A549 treated with AZD2906 at 1 μM for 4 hours (cell line): ENCODE results near the gene AGTRAP. TPM values are rescaled to one million over a fixed set of nuclear protein-coding genes. Genes with fewer than 3 reads are reported as not detected.

Experiments used
- total RNA-seq: library from RNA; stranded (reverse); fragments of 200-300 nt; extraction: Qiagen RNA extraction; gene quantifications from 5 replicates; pipeline ENCODE4 v1.2.3, GENCODE V29; 2022

Gene AGTRAP, protein sequence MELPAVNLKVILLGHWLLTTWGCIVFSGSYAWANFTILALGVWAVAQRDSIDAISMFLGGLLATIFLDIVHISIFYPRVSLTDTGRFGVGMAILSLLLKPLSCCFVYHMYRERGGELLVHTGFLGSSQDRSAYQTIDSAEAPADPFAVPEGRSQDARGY
- total RNA-seq, result 78.9 to 114 TPM (median 102 TPM) in 5 replicates

DNA sequence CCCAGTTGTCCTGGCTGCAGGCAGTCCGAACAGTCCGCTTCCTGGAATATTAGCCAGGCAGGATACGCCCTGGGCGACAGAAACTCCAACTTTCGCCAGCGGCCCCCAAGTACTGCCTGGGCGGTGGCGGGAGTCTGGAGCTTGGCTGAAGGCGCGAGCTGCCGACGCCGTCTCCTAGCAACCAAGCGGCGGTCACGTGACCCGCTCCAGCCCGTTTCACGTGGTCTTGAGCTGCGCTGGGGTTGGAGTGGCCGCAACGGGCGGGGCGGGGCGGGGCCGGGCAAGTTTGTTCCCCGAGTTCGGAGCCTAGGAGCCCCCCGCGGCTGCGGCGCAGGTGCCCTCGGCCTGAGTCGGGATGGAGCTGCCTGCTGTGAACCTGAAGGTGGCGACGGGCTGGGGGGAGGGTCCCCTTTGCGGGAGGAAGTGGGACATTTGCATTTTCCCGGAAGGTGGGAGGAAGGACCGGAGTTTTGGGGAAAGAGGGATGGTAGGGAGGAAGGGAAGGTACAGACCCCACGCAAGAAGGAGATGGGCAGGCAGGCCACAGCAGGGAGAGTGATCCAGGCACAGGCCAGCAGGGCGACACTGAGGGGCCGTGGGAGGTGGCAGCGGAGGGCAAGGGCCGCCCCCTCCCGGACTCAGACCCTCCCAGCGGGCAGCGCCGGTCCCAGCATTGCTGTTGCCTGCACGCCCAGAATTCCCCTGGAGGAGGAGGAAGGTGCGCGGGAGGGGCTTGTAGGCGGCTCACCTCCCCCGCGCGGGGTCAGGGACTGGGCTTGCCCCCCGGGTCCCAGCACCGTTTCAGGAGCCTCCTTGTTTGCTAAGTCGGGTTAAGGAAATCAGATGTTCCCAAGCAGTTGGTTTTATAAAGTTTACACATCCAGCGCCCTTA lies at the start of gene AGTRAP:
Gene AGTRAP, plus strand, starts transcription at position 283 of the 892 bp plus-strand sequence. Its CDS starts 73 bp downstream, at position 356.

DNA sequence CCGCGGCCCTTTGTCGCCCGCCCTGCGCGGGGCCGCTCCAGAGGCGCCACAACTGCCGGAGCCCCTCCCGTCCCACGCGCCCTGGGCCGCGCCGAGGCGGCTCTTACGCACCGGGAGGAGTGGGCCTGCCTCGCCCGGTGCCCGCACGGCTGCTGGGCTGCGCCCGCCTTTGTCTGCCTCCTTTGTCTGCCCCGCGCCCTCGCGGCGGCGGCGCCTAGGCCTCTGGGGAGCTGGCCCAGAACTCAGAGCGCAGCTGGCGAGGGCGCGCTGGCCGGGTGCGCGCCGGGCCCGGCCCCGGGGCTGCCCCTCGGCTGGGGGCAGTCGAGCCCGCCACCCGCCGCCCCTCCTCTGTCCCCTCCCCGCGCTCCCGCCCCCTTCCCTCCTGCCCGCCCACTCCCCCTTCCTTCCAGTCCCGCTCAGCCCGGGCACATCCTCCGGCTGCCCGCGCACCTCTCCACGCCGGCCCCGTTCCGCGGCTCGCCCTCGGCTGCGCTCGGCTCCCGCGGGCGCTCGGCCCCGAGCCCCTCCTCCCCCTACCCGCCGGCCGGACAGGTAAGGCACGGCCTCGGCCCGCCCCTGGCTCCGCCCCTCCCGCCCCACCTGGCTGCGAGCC lies 44.5 kb upstream of the AGTRAP start, which contains the start of gene DRAXIN:
Gene DRAXIN, plus strand, starts transcription at position 409 of the 613 bp plus-strand sequence. CDS start 14,549 bp downstream, outside the sequence.

DNA sequence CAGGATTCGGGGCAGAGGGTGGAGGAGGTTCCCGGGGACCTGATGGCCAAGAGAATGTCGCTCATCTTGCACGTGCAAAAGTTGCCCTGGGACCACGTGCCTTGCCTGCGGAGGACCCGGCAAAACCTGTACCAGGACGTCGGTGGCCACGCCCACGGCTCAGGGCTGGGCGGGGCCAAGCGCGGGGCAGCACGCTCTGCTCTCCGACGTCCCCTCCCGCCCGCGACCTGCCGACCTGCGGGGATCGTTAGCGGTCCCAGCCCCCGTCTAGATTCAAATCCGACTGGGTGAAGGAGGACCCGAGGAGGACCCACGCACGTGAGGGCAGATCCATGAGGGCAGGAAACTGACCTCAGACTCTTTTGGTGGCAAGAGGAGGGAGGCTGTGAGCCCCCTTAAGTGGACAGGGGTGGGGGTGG lies 26.1 kb downstream of the AGTRAP start, which contains the start of gene C1orf167:
Gene C1orf167, plus strand, starts transcription at position 206 of the 419 bp plus-strand sequence. CDS start 2,208 bp downstream, outside the sequence.

Other genes starting within 250 kb of the AGTRAP start
- gene FBXO2, start 81.7 kb upstream of the AGTRAP start, total RNA-seq, result 5.9 to 11.1 TPM (median 9.2 TPM) in 5 replicates
- 12.3 to 17.7 TPM (median 17.0 TPM) in 5 replicates for gene FBXO44, start 81.3 kb upstream of the AGTRAP start, total RNA-seq
- gene FBXO6, start 71.9 kb upstream of the AGTRAP start, total RNA-seq, result 6.7 to 9.2 TPM (median 8.2 TPM) in 5 replicates
- gene MAD2L2, start 55.0 kb upstream of the AGTRAP start, total RNA-seq, result 43.7 to 53.3 TPM (median 51.0 TPM) in 5 replicates
- gene DRAXIN, start 44.4 kb upstream of the AGTRAP start, total RNA-seq, result 0.03 to 0.10 TPM (median 0.06 TPM) in 5 replicates
- not detected in 5 replicates for gene C1orf167, start 26.1 kb downstream of the AGTRAP start, total RNA-seq
- gene MTHFR, start 69.8 kb downstream of the AGTRAP start, total RNA-seq, result 4.4 to 4.6 TPM (median 4.5 TPM) in 5 replicates
- 5.3 to 5.7 TPM (median 5.5 TPM) in 5 replicates for gene CLCN6, start 70.1 kb downstream of the AGTRAP start, total RNA-seq
- gene NPPA, start 111.6 kb downstream of the AGTRAP start, total RNA-seq, result not detected in 5 replicates
- gene NPPB, start 122.8 kb downstream of the AGTRAP start, total RNA-seq, result 0.18 TPM in 1 of 5 replicates, not detected in the others
- 31.4 to 46.5 TPM (median 45.8 TPM) in 5 replicates for gene KIAA2013, start 190.3 kb downstream of the AGTRAP start, total RNA-seq
- gene PLOD1, start 198.6 kb downstream of the AGTRAP start, total RNA-seq, result 80.6 to 90.0 TPM (median 86.7 TPM) in 5 replicates
- gene MFN2, start 244.3 kb downstream of the AGTRAP start, total RNA-seq, result 29.7 to 39.2 TPM (median 32.4 TPM) in 5 replicates